ENCODE results near the gene TBC1D10B.
"Not testable (repeated sequence)": the region's sequence is repeated elsewhere in the genome, so short reads cannot be mapped to it uniquely, and the experiment has no call there.

The TBC1D10B gene

DNA sequence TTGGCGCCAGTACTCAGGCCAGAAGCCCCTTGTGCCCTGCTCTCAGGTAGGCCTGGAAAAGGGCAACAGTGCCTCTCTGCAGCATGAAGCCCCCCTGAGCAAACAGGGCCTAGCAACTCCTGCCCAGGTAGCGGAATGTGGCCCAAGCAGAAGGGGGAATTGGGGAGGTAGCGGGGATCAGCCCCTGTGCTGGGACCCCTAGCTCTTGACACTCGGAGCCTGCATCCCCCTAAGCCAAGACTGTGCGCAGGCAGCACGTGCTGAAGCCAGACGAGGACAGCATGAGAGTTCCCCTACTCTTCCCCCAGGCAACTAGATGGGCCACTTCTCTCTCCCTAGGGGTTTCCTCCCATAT is 14.4 kb downstream of the TBC1D10B start:
- no peak for DNase-seq (ENCODE audit: low read depth in 2 of 2, low spot score in 1 of 2)

- peak; percentile 74 to 83 for DNase-seq (ENCODE audit: low read depth in 2 of 2, low spot score in 1 of 2)
Measured at GRCh38 chr16:30355144-30355953, 14.9 kb downstream of the TBC1D10B start, which contains the start of gene CD2BP2. Gene CD2BP2, minus strand, starts transcription at chr16:30355308. Its CDS starts 627 bp downstream, at chr16:30354681.

DNA sequence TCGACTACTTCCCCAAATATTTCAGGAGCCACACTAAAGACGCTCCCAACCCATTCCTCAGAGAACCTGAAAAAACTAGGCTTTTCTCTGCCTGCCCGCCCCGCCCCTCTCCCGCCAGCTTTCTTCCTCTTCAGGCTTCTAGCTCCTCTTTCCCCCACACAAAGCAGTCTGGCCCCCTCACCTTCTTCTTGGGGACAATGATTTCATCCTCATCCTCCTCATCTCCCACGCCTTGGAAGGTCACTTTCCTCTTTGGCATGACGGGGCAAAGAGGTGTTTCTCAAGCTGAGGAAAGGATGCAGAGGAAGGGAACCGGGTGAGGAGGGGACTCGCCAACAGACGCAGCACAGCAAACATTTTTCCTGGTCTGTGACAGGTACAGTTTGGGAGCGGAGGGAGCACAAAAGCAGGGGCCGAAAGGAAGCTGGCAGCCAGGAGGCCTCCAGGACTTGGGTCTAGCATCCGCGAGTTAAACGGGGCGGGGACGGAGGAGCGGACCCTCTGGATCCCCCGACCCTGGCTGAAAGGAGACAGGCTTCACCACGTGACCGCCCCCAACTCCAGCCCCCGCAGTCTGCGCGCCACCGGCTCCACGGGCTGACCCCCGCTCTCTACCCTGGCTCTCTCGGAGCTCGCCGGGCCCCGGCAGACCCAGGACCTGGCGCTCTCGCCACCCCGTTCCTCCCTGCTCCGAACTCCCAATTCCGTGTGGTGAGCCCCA is 15.7 kb downstream of the TBC1D10B start:
- DNase-seq (ENCODE audit: low read depth in 2 of 2, low spot score in 1 of 2), result no peak

GRCh38 chr16:30353438-30354129 is 16.7 kb downstream of the TBC1D10B start:
- DNase-seq (ENCODE audit: low read depth in 2 of 2, low spot score in 1 of 2), result no peak

GRCh38 chr16:30352488-30353401 is 17.5 kb downstream of the TBC1D10B start:
- DNase-seq (ENCODE audit: low read depth in 2 of 2, low spot score in 1 of 2), result no peak

GRCh38 chr16:30351586-30352419 is 18.5 kb downstream of the TBC1D10B start:
- no peak for DNase-seq (ENCODE audit: low read depth in 2 of 2, low spot score in 1 of 2)

DNA sequence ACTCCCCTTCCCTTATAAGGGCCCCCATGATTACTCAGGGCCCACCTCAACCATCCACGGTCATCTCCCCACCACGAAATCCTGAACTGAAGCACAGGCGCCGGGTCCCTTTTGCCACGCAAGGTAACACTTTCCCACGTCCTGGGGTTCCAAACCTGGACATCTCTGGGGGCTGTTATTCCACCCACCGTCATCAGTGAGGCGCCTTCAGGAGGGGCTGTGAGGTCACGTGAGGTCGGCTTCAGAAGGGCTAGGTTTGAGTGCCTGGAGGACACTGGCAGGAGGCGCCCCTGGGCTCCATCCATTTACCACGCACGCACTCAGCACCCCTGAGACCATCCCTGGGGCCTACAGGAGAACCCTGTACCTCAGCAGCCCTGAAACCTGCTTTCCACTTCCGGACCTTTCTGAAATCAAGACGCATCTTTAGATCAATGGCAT is 19.3 kb downstream of the TBC1D10B start:
- no peak for DNase-seq (ENCODE audit: low read depth in 2 of 2, low spot score in 1 of 2)

DNA sequence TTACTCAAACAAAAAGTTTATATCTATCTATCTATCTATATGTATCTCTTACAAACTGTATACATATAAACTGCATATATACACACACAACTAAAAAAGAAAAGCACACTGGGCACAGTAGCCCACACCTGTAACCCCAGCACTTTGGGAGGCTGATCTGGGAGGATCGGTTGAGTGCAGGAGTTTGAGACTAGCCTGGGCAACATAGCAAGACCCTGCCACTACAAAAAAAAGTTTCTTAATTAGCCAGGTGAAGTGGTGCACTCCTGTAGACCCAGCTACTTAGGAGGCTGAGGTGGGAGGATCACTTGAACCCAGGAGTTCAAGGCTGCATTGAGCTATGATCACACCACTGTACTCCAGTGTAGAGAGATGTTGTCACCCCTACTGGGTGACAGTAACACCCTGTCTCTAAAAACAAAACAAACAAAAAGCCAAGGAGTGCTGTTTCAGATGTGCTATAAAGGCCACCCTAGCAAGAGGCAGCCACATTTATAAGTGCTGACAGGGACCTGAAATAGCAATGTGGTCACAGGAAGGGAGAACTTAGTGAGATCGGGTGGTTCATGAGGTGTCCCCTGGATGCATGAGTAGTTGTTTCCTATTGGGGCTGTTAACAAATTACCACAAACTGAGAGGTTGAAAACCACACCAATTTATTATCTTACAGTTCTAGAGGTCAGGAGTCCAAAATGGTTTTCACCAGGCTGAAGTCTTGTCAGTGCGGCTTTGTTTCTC is 20.0 kb downstream of the TBC1D10B start:
- no peak for DNase-seq (ENCODE audit: low read depth in 2 of 2, low spot score in 1 of 2)

GRCh38 chr16:30349675-30350074 is 20.6 kb downstream of the TBC1D10B start:
- no peak for DNase-seq (ENCODE audit: low read depth in 2 of 2, low spot score in 1 of 2)

- no peak for DNase-seq (ENCODE audit: low read depth in 2 of 2, low spot score in 1 of 2)
Measured at GRCh38 chr16:30348929-30349328, 21.4 kb downstream of the TBC1D10B start.

GRCh38 chr16:30348113-30348512 is 22.2 kb downstream of the TBC1D10B start:
- no peak for DNase-seq (ENCODE audit: low read depth in 2 of 2, low spot score in 1 of 2)

DNA sequence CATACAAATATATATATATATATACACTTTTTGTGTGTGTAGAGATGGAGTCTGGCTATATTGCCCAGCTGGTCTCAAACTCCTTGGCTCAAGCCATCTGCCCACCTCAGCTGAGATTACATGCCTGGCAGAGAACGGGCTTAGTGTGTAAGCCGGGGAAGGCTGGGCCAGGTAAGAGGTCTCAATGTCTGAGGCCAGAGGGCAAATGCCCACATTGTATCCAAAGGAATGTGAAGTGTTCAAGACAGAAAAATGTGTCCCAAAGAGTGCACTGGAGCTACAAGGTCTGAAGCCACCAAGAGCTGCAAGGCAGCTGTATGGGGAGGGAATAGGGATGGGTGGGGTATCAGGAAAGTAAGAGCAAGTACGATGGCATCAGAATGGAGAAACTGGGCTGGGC is 24.0 kb downstream of the TBC1D10B start:
- DNase-seq (ENCODE audit: low read depth in 2 of 2, low spot score in 1 of 2), result no peak

DNA sequence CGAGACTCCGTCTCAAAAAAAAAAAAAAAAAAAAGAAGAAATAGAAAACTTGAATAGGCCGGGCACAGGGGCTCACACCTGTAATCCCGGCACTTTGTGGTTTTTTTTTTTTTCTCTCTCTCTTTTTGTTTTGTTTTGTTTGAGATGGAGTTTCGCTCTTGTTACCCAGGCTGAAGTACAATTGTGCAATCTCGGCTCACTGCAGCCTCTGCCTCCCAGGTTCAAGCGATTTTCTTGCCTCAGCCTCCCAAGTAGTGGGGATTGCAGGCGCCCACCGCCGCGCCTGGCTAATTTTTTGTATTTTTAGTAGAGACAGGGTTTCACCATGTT is 26.8 kb downstream of the TBC1D10B start:
- not testable (repeated sequence) for DNase-seq (ENCODE audit: low read depth in 2 of 2, low spot score in 1 of 2)

- no peak for DNase-seq (ENCODE audit: low read depth in 2 of 2, low spot score in 1 of 2)
Measured at GRCh38 chr16:30342751-30343490, 27.4 kb downstream of the TBC1D10B start.

- not testable (repeated sequence) for DNase-seq (ENCODE audit: low read depth in 2 of 2, low spot score in 1 of 2)
Measured at GRCh38 chr16:30341971-30342370, 28.3 kb downstream of the TBC1D10B start.

GRCh38 chr16:30340621-30341020 is 29.7 kb downstream of the TBC1D10B start:
- DNase-seq (ENCODE audit: low read depth in 2 of 2, low spot score in 1 of 2), result no peak

- not testable (repeated sequence) for DNase-seq (ENCODE audit: low read depth in 2 of 2, low spot score in 1 of 2)
Measured at GRCh38 chr16:30338715-30339114, 31.6 kb downstream of the TBC1D10B start.

DNA sequence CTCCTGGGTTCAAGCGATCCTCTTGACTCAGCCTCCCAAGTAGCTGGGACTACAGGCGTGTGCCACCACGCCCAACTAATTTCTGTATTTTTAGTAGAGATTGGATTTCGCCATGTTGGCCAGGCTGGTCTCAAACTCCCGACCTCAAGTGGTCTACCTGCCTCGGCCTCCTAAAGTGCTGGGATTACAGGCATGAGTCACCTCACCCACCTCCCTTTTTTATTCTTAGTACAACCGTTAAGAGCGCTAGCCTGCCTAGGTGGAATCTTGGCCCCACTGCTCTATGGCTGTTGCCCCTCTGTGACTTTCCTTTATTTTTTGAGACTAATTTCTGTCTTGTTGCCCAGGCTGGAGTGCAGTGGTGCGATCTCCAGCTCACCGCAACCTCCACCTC is 32.3 kb downstream of the TBC1D10B start:
- not testable (repeated sequence) for DNase-seq (ENCODE audit: low read depth in 2 of 2, low spot score in 1 of 2)

Data from stimulated activated CD8-positive, alpha-beta memory T cell treated with anti-CD3 and anti-CD28 coated beads, Interleukin-4, amount 100 ng/mL, for 4 hours (primary cell).